RPMI7951 (cell line): ENCODE results near the gene PDE4A. TPM values are rescaled to one million over a fixed set of nuclear protein-coding genes. Genes with fewer than 3 reads are reported as not detected.
"Not testable (repeated sequence)": the region's sequence is repeated elsewhere in the genome, so short reads cannot be mapped to it uniquely, and the experiment has no call there.

ENCODE experiments used
- DNase-seq: peaks from one replicate; pipeline ENCODE4 v3.0.0-alpha.2; 2012; ENCODE audit warnings: low read depth
- total RNA-seq: library from RNA; depleted of rRNA; stranded (reverse); fragments of >200 nt; shearing (Covaris generic); gene quantifications from 2 replicates; pipeline ENCODE4 v1.2.3, GENCODE V29; 2014

Gene PDE4A
- total RNA-seq, 1 experiment from 2014 or later: 2.0 TPM

- DNase-seq: peak; percentile 77
Measured at GRCh38 chr19:10424011-10424637, 3.8 kb downstream of the PDE4A start.

- no peak for DNase-seq
Measured at GRCh38 chr19:10427169-10427568, 6.8 kb downstream of the PDE4A start.

- no peak for DNase-seq
Measured at GRCh38 chr19:10428996-10429381, 8.7 kb downstream of the PDE4A start.

- peak; percentile 67 for DNase-seq
Measured at GRCh38 chr19:10430505-10431253, 10.3 kb downstream of the PDE4A start.

- peak; percentile 42 for DNase-seq
Measured at GRCh38 chr19:10431254-10431942, 11.1 kb downstream of the PDE4A start.

DNA sequence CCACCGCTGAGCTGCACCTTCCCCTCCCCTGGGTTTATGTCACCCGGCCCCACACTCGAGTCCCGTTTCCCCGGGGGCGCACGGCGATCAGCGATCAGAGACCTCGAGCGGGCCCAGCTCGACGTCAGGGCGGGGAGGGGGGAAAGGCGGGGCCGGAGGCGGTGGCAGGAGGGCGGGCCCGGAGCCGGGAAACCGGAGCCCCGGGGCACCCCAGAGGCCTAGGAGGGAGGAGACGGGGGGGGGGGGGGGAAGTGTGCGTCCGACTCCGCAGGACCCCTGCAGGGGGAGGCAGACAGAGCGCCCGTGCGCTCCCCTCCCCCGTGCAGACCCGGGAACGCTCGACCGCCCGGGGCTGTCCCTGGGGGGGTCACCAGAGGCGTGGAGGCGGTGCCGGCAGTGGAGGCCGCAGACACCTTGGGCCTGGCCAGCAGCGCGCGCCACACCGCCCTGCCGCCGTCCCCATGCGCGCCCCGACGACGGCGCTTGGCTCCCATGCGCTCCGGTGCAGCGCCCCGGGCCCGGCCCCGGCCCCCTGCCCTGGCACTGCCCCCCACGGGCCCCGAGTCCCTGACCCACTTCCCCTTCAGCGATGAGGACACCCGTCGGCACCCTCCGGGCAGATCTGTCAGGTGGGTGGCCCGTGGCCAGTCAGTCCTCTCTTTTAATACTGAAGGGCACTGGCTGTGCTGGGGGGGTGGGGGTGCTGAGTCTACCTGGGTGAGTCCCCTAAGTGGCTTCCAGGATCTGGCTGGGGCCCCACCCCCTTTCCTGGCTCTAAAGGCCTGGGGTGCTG, 11.8 kb downstream of the PDE4A start:
- no peak for DNase-seq

DNA sequence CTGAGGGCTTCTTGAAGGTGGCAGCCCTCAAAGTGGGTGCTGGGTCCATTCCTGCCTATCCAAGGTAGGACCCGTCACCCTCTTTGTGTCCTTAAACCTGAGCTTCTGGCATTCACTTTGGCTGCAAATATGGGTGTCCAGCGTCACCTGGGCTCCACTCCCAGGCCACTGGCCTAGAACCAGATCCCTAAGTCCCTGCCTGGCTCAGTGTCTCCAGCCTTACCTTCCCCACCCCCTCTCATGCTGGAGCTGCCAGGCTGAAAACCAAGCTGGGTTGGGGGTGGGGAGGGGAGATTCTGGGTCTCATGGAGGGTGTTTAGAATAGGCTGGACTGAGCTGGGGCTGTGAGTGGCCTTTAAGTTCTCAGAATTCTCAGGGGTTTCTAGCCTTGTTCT, 12.4 kb downstream of the PDE4A start:
- DNase-seq: no peak

GRCh38 chr19:10433131-10433536, 12.8 kb downstream of the PDE4A start:
- DNase-seq: no peak

DNA sequence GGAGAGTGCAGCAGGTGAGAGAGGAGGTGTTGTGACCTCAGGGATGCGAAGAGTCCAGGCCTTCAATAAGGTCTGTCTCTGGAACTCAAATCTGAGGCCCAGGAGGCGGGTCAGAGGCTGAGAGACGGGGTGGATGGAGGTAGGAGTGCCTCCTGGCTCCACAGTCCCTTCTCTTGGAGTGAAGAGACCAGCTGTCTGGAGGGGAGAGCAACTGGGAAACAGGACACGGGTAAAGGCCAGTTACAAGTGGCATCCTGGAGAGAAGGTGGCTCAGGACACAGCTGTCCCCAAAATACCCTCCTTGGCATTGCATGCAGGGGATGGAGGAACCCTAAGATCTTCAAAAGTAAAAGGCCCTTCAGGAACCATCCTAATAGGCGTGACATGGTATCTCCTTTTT, 19.2 kb downstream of the PDE4A start:
- no peak for DNase-seq

- no peak for DNase-seq
Measured at GRCh38 chr19:10442698-10443097, 22.4 kb downstream of the PDE4A start.

- no peak for DNase-seq
Measured at GRCh38 chr19:10449037-10449436, 28.7 kb downstream of the PDE4A start.

- DNase-seq: no peak
Measured at GRCh38 chr19:10450191-10450852, 30.0 kb downstream of the PDE4A start.

GRCh38 chr19:10450853-10451609, 30.7 kb downstream of the PDE4A start:
- DNase-seq: no peak

DNA sequence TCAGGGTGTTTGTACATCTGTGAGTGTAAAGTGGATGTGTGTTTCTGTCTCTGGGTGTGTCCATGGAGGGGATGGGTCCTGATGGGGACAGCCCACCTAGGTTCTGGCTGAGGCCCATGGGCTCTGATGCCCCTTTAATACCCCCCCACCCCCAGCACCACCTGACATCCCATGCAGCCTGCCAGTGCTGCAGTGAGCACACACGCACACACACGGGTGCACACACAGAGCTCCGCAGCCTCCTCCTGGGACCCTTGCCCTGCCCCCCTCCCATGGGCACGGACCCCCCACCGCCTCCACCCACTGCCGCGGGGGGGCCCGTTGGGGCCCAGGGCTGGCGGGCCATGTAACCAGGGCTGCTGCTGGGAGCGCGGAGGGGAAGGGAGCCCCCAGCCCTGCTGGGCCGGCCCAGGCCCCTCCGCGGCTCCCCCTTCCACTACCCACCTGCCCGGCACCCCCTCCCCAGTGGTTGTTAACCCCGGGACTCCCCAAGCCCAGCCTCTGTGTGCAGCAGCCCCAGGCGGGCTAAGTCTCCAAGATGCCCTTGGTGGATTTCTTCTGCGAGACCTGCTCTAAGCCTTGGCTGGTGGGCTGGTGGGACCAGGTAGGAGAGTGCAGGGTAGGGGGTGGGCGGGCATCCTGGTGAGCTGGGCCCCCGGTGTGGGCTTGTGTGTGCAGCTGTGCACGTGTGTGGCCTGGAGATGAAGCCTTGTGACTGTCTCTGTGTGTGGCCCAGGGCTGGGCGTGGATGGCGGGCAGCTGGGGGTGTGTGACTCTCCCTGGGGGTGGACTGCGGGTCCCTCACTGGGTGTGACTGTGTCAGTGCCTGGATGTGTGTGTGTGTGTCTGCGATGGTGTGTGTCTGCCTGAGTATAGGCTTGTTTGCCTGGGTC, 32.6 kb downstream of the PDE4A start:
- no peak for DNase-seq

GRCh38 chr19:10453852-10454251, 33.5 kb downstream of the PDE4A start:
- no peak for DNase-seq

- no peak for DNase-seq
Measured at GRCh38 chr19:10454267-10454666, 33.9 kb downstream of the PDE4A start.

DNA sequence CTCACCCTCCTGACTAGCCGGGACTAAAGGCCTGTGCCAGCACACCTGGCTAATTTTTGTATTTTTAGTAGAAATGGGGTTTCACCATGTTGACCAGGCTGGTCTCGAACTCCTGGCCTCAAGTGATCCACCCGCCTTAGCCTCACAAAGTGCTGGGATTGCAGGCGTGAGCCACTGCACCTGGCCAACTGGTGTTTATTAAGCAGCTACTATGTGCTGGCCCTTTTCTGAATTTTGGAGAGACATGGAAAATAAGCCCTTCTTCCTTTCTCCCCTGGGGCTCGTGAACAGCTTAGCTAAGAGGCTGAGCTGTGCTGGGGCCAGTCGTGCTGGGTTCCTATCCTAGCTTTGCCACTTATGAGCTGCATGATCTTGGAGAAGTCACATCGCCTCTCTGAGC, 38.4 kb downstream of the PDE4A start:
- not testable (repeated sequence) for DNase-seq

- DNase-seq: no peak
Measured at GRCh38 chr19:10460714-10461046, 40.3 kb downstream of the PDE4A start.

- peak; percentile 91 for DNase-seq
Measured at GRCh38 chr19:10461047-10461949, 41.0 kb downstream of the PDE4A start.
